NCI-H1930 (cell line): ENCODE results near the gene B3GNT3.
A peak's percentile ranks its signal among the peaks of the same experiment; 100 is the strongest.

Experiments used
- DNase-seq, 2 experiments: peaks; one replicate each; lab custom pipeline; 2025; lab: John Stamatoyannopoulos, UW

Gene B3GNT3, protein sequence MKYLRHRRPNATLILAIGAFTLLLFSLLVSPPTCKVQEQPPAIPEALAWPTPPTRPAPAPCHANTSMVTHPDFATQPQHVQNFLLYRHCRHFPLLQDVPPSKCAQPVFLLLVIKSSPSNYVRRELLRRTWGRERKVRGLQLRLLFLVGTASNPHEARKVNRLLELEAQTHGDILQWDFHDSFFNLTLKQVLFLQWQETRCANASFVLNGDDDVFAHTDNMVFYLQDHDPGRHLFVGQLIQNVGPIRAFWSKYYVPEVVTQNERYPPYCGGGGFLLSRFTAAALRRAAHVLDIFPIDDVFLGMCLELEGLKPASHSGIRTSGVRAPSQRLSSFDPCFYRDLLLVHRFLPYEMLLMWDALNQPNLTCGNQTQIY

DNA sequence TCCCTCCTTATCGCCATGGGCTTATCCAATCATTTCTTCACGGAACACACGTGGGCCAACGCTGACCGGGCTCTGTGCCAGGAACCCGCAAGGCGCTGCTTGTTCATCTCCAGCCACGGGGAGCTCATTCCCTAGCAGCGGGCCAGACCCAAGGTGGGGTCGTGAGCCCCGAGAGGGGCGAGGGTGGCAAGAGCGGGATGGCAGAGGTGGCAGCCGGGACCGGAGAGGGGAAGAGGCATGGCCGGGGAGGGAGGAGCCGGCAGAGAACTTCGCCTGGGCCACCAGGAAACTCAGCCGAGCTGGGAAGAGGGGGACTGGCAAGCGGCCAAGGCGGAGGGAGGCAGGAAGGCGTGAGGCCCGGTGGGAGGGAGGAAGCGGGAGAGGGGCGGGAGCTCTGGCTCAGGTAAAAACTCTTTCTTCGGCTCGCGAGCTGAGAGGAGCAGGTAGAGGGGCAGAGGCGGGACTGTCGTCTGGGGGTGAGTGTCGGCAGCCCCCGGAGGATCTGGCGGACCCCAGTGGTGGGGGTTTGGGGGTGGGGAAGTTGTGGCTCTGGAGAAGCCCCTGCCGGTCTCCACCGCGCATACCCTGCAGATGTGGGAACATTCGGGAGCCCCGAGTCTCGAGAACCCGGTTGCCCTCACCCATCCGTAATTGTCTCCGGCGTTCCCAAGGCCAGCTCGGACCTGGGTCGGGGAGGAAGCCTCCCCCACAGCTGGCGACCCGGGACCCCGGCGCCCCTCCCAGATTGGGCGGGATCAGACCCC is at the start of gene B3GNT3:
Gene B3GNT3 (plus strand): TSS at position 408 of the 764 bp plus-strand sequence. CDS start 12,670 bp downstream, outside the sequence.
- DNase-seq = no peak

DNA sequence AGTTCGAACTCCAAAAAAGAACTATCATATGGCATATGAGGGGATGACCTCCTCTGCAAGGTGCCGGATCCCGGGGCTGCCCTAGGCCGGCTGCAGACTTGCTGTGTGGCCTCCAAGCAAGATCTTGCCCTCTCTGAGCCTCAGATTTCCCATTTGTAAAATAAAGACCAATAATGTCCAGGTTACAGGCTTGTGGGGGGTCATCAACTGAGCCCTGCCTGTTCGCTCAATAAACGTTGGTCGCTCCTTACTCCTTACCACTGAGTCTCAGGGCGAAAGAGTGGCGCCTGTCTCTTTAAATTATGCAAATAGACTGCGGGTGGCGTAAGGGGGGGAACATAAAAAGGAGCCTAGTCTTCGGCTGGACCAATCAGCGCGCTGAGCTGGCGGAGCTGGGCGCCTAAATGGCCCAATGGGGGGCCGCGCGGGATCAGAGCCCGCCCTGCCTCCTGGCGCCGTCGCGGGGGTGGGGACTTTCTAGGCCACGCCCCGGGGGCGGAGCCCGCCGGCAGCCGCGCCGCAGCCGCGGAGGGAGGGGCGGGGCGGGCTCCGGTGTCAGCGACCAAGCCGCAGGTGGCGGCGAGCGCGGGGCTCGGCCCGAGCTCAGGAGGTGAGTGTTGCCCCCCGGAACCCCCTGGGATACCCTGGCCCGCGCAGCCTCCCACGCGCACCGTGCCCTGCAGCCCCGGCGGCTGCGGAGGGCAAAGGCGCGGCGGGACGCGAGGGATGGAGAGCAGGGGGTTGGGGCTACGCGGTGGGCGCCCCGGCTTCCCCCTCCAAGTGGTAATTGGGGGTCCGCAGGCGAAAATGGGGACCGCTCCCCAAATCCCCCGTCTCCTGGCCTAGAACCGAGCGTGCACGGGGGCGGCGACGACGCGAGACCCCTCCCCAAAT is 47.5 kb upstream of the B3GNT3 start:
- DNase-seq = peak; percentile 66 to 85

DNA sequence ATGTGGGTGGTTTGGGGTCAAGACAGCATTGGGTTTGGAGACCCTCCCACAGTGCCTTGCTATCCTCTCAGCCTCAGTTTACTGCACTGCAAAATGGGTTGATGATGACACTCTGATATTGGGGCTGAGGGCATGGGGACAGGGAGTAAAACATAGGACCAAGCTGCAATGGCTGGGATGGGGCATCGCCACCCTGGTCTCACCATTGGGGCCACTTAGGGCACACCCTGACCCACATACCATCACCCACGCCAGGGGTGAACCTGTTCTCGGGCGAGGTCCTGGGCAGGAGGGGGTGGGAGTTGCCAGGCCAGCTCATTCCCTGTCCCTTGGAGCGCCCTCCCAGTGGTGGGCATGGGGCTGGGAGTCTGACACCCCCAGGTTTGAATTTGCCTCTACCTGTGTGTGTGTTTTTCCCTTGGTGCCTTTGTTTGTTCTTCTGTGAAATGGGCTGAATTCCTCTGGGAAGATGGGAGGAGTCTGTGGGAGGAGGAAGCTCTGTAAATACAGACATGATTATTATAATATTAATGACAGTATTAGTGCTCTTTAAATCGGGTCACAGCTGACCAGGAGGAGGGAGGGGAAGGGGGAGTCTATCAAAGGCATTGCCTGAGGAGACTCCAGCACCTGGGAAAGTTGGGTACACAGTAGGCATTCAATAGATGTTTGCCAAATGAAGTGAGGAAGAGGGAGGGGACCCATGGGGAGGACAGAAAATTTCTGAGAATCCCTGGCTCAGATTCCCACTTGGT is 45.9 kb upstream of the B3GNT3 start:
- no peak for DNase-seq

DNA sequence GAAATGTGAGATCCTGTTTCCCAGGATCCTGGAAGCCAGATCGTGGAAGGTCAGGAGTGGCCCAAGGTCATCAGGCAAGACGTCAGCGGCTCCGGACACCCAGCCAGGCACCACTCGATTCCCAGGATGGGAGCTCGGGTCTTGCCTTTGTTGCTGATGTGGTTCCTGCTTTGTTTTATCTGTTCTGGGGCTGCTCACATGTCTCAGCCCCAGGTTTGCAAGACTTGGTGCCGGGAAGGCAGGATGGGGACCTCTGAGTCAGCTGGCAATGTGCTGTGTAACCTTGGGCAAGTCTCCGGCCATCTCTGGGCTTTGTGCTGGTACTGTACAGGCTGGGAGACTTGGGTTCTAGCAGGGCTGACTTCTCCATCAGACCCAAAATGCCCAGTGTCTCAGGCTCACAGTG is 45.0 kb upstream of the B3GNT3 start:
- DNase-seq = no peak

DNA sequence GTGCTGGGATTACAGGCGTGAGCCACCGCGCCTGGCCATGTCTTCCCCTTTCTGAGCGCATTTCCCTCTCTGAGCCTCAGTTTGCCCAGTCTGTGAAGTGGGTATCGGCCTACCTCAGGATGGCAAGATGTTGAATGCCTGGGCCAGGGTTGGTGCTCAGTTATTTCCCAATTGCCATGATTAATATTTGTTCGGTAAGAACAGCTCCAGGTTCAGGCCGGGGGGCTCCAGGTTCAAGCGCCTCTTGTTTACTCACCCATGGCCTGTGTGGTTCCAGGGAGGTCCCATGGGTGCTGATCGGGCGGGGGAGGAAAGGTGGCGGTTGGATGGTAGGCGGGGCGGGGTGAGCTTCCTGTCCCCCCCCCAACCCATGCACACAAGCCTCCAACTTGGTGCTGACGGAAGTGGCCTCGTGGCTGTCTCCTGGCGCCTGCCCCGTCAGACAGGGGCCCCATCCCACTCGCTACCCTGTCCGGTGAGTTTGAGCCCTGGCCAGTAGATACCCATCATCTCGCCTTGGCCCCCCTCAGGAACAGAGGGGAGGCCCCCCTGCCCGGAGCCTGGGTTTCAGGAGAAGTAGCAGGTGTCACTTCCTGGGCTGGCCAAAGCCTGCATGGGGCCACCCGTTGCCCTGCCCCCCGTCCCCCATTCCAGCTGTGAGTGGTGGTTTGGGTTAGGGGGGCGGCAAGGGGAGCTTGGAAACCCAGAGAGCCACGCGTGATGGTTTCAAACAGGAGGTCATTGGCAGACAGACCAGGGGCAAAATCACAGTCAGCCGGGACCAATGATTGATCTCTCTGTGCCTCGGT is 43.6 kb upstream of the B3GNT3 start, which contains the start of gene FCHO1:
Gene FCHO1 (plus strand): TSS at position 375 of the 809 bp plus-strand sequence. CDS start 3,688 bp downstream, outside the sequence.
- no peak for DNase-seq

DNA sequence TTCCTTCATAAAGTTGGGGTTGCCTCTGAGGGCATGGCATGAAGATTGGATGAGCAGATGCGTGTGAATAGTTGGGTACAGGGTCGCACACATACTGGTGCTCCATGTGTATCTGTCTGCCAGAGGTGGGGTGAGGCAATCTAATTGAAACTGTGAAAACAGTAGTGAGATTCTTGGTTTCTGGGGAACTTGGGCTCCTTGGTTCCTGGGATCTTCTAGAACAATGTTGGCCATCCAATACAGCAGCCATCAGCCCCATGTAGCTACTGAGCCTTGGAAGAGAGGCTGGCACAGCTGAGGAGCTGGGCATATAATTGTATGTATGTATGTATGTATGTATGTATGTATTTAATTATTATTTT is 43.0 kb upstream of the B3GNT3 start:
- no peak for DNase-seq

DNA sequence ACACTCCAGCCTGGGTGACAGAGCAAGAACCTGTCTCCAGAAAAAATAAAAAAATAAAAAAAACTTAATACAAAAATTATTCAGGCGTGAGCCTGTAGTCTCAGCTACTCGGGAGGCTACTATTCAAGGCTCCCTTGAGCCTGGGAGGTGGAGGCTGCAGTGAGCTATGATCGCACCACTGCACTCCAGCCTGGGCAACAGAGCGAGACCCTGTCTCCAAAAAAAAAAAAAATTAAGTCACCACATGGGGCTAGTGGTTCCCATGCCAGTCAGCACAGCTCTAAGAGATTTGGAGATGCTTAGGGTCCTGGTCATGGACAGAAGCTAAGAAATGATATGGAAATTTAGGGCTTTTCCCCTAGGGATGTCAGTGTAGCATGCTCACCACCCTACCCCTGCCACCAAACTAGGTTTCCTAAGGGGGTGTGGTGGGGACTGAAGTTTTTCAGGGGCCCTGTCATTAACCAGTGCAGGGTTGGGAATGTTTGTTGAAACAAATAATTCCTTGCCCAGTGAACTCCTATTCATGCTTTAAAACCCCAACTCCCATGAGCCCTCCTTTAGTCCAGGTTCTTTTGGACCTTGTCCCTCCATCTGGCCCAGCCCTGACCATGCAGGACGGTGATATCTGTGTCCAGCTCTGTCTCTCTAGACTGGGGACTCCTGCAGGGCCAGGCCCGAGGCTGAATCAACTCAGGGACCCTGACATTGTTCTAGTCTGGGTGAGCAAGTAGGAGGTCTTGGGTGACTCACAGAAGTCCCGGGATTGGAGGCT is 41.9 kb upstream of the B3GNT3 start:
- no peak for DNase-seq

DNA sequence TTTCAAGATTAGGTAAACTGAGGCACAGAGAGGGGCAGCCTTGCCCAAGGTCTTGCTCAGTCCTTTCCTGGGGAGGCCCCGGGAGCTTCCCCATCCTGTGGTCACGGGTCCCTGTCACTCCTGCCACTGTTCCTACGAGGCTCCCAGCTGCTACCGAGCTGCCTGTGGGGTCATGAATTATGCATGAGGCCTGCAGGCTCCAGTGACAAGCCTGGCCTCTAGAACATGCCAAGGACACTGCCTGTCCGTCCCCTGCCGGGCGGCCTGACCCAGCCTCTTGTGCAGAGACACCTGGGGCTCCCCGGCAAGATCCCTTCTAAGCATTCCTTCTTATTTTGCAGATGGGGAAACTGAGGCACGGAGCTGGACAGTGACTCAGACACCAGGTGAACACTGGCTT is 41.0 kb upstream of the B3GNT3 start:
- DNase-seq = no peak

DNA sequence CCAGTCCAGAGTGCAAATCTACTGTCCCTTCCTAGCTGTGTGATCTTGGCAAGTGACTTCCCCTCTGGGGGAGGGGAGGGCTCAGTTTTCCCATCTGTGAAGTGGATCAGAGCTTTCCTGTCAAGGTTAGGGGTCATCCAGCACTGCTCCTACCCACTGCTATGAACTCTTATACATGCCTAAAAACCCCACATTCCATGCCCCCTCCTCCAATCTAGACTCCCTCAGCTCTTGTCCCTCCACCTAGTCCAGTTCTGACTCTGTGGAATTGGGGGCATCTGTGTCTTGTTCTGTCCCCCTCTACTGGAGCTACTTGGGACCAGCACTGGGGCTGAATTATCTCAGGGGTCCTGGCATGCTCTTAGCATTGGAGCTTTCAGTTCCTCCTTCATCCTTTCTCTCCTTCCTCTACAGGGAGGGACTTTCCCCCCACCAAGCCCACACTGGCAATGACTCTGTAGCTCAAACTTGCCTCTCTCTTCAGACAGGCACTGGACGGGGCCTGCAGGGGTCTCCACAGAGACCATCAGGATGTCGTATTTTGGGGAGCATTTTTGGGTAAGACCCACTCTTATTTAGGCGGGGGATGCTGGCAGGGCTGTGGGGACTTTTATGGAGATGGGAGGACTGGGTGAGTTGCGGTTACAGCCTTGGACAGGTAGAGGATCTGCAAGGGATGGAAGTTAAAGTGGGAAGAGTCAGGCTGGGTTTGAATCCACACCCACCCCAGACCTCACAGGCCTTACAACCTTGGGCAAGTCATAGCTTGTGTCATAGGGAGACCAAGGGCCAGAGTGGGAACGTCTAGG is 40.1 kb upstream of the B3GNT3 start:
- no peak for DNase-seq

DNA sequence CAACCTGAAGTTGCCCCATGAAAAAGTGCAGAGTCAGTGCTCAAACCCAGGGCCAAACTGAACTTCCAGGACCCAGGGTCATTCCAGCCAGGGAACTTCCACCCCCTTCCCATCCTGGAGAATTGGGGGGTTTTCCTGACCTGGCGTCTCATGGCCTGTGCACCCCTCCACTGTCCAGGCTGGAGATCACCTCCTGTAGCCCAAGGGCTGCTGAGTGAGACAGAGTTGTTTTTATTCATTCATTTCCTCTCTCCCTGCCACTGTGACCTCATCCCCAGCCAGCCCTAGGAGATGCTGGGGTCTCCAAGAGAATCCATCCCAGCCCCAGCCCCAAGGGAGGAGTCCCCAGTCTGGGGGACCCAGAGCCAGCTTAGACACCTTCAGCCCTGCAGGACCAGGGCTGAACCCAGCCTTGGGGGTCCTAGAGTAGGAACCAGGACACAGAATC is 39.5 kb upstream of the B3GNT3 start:
- DNase-seq = no peak

DNA sequence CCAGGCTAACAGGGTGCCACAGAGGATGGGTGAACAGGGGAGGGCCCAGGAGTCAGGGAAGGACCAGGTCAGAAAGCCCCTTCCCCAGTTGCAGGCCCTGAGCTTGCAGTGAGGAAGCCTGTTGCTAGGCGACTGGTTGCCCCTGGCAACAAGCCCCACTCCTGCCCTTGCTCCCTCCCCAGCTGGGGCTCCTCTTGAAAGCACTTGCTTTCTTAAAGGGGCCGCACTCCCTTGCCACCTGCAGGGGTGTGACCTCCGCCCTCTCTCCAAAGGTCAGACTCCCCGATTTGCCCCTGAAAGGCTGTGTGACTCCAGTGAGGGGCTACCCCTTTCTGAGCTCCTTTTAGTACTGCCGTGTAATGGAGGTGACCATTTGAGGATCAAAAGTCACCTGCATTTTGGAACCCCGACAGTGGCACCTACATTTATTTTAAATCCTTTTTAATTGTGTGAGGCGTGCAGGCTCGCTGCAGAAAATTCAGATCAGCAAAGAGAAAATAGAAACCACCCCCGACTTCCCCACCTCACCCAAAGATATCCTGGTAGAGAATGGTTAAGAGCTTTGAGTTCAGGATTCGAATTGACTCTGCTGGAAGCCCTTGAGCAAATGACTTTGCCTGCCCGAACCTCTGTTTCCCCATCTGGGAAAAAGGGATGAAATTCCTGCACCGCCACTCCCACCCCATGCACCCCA is 38.8 kb upstream of the B3GNT3 start:
- peak in 1 of 2 experiments; percentile 58 for DNase-seq

DNA sequence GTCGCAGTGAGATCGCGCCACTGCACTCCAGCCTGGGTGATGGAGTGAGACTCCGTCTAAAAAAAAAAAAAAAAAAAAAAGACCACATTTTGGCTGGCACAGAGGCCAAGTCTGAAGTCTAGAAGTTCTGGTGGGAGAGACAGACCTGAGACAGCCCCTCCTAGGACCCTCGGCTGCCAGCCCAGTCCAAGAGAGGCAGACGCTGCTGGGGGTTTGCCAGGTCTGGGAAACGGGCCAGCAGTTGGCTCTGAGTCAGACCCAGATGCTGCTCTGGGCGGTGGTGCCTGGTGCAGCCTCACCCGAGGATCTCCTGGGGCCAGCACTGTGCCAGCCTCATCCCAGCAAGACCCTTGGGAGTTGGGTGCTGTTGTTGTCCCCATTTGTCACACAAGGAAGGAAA is 37.8 kb upstream of the B3GNT3 start:
- DNase-seq = no peak

DNA sequence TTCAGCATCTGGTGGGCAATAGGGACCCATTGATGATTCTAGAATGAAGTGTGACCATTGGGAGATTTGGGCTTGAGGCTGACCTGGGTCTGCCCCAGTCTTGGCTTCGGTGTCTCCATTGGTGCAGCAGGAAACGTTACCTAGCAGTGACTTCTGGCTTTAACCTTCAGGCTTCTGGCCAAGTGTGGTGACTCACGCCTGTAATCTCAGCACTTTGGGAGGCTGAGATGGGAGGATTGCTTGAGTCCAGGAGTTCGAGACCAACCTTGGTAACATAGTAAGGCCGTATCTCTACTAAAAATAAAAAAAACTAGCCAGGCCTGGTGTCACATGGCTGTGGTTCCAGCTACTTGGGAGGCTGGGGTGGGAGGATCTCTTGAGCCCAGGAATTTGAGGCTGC is 36.4 kb upstream of the B3GNT3 start:
- DNase-seq = no peak

DNA sequence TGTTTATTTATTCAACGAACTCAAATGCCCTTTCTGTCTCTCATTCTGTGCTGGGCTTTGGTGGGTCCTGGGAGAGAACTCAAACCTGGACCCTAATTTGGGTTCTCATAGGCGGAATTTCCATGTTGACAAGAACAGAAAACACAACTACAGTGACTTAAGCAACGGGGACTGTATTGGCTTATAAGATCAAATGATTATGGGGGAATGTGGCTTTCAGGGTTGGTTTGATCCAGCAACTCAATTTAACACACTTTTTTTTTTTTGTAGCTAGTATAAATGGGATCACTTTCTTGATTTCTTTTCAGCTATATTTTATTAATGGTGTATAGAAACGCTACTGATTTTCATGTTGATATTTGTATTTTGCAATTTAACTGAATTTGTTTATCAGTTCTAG is 33.8 kb upstream of the B3GNT3 start:
- no peak for DNase-seq

DNA sequence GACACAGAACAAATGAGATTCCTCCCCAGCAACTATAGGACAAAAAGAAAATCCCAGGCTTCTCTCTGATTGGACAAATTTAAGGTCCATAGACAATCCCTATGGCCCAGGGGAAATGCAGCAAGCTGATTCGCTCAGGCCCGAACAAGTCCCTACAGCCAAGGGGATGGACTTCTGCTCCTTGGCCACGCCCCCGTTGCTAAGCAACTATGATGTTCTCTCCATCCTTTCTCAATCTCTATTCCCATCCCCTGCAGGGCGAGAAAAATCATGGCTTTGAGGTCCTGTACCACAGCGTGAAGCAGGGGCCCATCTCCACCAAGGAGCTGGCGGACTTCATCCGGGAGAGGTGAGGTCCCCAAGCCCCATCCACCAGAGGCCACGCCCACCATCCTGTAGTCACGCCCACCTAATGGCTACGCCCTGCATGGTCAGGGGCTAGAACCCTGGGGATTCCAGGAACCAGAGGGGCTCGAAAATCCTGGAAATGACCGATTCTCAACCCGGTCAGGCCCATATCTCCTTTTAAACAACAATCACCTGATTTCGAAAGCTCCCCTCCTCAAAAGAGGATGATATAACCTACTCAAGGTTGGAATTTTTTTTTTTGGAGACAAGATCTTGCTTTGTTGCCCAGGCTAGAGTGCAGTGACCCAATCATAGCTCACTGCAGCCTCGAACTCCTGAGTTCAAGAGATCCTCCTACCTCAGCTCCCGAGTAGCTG is 32.3 kb upstream of the B3GNT3 start:
- DNase-seq = peak; percentile 8 to 36

DNA sequence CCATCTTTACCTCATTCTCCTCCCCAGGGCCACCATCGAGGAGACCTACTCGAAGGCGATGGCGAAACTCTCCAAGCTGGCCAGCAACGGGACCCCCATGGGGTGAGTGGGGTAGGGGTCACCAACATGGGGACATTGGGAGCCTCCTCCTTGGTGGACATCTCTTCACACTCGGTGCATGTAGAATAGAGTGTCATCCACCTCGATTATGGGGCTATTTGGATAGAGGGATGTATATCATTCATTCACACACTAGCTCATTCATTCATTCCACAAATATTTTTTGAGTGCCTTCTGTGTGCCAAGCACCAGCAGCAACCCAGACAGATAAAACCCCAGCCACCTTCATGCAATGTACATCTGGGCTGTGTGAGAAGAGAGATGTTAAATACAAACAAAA is 30.6 kb upstream of the B3GNT3 start:
- DNase-seq = no peak

DNA sequence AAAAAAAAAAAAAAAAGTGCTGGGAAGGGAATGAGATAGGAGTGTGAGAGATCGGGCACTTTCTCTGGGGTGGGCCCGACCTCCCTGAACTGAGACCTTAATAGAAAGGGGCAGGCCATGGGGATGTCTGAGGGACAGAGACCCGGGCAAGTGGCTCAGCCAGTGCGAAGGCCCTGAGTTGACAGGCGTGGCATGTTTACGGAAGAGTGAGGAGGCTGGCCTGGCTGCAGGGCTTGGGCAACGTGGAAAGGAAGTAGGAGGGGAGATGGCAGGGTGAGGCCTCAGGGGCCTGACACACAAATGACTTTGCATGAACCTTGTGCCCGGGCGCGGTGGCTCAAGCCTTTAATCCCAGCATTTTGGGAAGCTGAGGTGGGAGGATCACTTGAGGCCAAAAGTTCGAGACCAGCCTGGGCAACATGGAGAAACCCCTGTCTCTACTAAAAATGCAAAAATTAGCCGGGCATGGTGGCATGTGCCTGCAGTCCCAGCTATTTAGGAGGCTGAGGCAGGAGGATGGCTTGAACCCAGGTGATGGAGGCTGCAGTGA is 29.8 kb upstream of the B3GNT3 start:
- no peak for DNase-seq
